ENCODE results near the gene PLCL1. TPM values are rescaled to one million over a fixed set of nuclear protein-coding genes. Genes with fewer than 3 reads are reported as not detected.
A peak's percentile ranks its signal among the peaks of the same experiment; 100 is the strongest.

Gene PLCL1
- total RNA-seq, 3 donors from 2014 or later (not counting 1 experiment from before 2014, with no cell fraction given), result 0.86 to 2.8 (median 1.1) TPM

GRCh38 chr2:197904446-197904845, 100.1 kb downstream of the PLCL1 start:
- Histone ChIP-seq H3K4me3 (ENCODE audit: low read length) (no peak overlapping the region), H3K27ac (ENCODE audit: low read length) (no peak overlapping the region), H3K36me3 (ENCODE audit: control insufficient read depth, insufficient read depth, low read length) (no peaks in the 10 kb centered on the region), H3K9me3 (ENCODE audit: control insufficient read depth, insufficient read depth, low read length) (no peaks in the 10 kb centered on the region), H3K4me1 (ENCODE audit: control insufficient read depth, insufficient read depth, low read length) (no peaks in the 10 kb centered on the region), H3K27me3 (ENCODE audit: control insufficient read depth, insufficient read depth, low read length) (no peaks in the 10 kb centered on the region)
- intact Hi-C loops (cut with micrococcal nuclease), result no loop called here
- H3K27me3 Mint-ChIP-seq (ENCODE audit: low read depth in 2 of 2), result peaks cover 0 to 5% of the 10 kb centered on the region in 2 donors
- no peak overlapping the region for H3K4me3 Mint-ChIP-seq
- no peak overlapping the region for H3K27ac Mint-ChIP-seq
- no peak for TF ChIP-seq CTCF (IDR thresholded peaks at IDR 0.05)
- DNase-seq (peak in 1 of 2 donors; percentile 44), ATAC-seq (no peak)
- H3K9me3 Mint-ChIP-seq, result no peaks in the 10 kb centered on the region
- no peaks in the 10 kb centered on the region for H3K4me1 Mint-ChIP-seq
- 35% methylated on average over 2 of the region's 2 CpGs for WGBS (ENCODE audit: insufficient coverage)
- H3K36me3 Mint-ChIP-seq, result no peaks in the 10 kb centered on the region

- Mint-ChIP-seq H3K9me3 (no peaks in the 10 kb centered on the region), H3K27me3 (ENCODE audit: low read depth in 2 of 2) (peaks cover 0 to 10% of the 10 kb centered on the region in 2 donors), H3K36me3 (no peaks in the 10 kb centered on the region), H3K4me1 (no peaks in the 10 kb centered on the region), H3K27ac (no peak overlapping the region), H3K4me3 (no peak overlapping the region)
- ATAC-seq (no peak), DNase-seq (no peak)
- Histone ChIP-seq H3K36me3 (ENCODE audit: control insufficient read depth, insufficient read depth, low read length) (no peaks in the 10 kb centered on the region), H3K4me3 (ENCODE audit: low read length) (no peak overlapping the region), H3K27me3 (ENCODE audit: control insufficient read depth, insufficient read depth, low read length) (peaks cover 5% of the 10 kb centered on the region), H3K9me3 (ENCODE audit: control insufficient read depth, insufficient read depth, low read length) (no peaks in the 10 kb centered on the region), H3K4me1 (ENCODE audit: control insufficient read depth, insufficient read depth, low read length) (no peaks in the 10 kb centered on the region), H3K27ac (ENCODE audit: low read length) (no peak overlapping the region)
- 92% methylated on average over 3 of the region's 3 CpGs for WGBS (ENCODE audit: insufficient coverage)
- intact Hi-C loops (cut with micrococcal nuclease), result no loop called here
- TF ChIP-seq CTCF (IDR thresholded peaks at IDR 0.05), result no peak
These were observed 103.8 kb downstream of the PLCL1 start for GRCh38 chr2:197908156-197908555.

GRCh38 chr2:197908990-197909776, 104.8 kb downstream of the PLCL1 start:
- Mint-ChIP-seq H3K27me3 (ENCODE audit: low read depth in 2 of 2) (peaks cover 0 to 10% of the 10 kb centered on the region in 2 donors), H3K9me3 (no peaks in the 10 kb centered on the region), H3K27ac (no peak overlapping the region), H3K4me3 (no peak overlapping the region), H3K4me1 (no peaks in the 10 kb centered on the region), H3K36me3 (no peaks in the 10 kb centered on the region)
- no peak for ATAC-seq
- 68% methylated on average over 8 of the region's 8 CpGs for WGBS (ENCODE audit: insufficient coverage)
- DNase-seq, result no peak
- TF ChIP-seq CTCF (IDR thresholded peaks at IDR 0.05), result no peak
- no peaks in the 10 kb centered on the region for H3K9me3 ChIP-seq (ENCODE audit: control insufficient read depth, insufficient read depth, low read length)
- H3K4me3 ChIP-seq (ENCODE audit: low read length), result no peak overlapping the region
- intact Hi-C loops (cut with micrococcal nuclease), result no loop called here
- no peaks in the 10 kb centered on the region for H3K4me1 ChIP-seq (ENCODE audit: control insufficient read depth, insufficient read depth, low read length)
- peaks cover 5% of the 10 kb centered on the region for H3K27me3 ChIP-seq (ENCODE audit: control insufficient read depth, insufficient read depth, low read length)
- no peaks in the 10 kb centered on the region for H3K36me3 ChIP-seq (ENCODE audit: control insufficient read depth, insufficient read depth, low read length)
- H3K27ac ChIP-seq (ENCODE audit: low read length), result no peak overlapping the region

- no peak overlapping the region for H3K4me3 Mint-ChIP-seq
- DNase-seq (no peak), ATAC-seq (no peak)
- Histone ChIP-seq H3K4me3 (ENCODE audit: low read length) (no peak overlapping the region), H3K4me1 (ENCODE audit: control insufficient read depth, insufficient read depth, low read length) (no peaks in the 10 kb centered on the region), H3K36me3 (ENCODE audit: control insufficient read depth, insufficient read depth, low read length) (no peaks in the 10 kb centered on the region), H3K9me3 (ENCODE audit: control insufficient read depth, insufficient read depth, low read length) (no peaks in the 10 kb centered on the region), H3K27ac (ENCODE audit: low read length) (no peak overlapping the region), H3K27me3 (ENCODE audit: control insufficient read depth, insufficient read depth, low read length) (peaks cover 5% of the 10 kb centered on the region)
- no peak for TF ChIP-seq CTCF (IDR thresholded peaks at IDR 0.05)
- peaks cover 0 to 10% of the 10 kb centered on the region in 2 donors for H3K27me3 Mint-ChIP-seq (ENCODE audit: low read depth in 2 of 2)
- intact Hi-C loops (cut with micrococcal nuclease), result no loop called here
- no peaks in the 10 kb centered on the region for H3K9me3 Mint-ChIP-seq
- no peaks in the 10 kb centered on the region for H3K4me1 Mint-ChIP-seq
- no peaks in the 10 kb centered on the region for H3K36me3 Mint-ChIP-seq
- 75% methylated on average over 3 of the region's 3 CpGs for WGBS (ENCODE audit: insufficient coverage)
- H3K27ac Mint-ChIP-seq, result no peak overlapping the region
These were observed 107.3 kb downstream of the PLCL1 start for GRCh38 chr2:197911667-197912066.
